MV-4-11 (cell line): ENCODE measurements around the gene C9.
"Not testable (repeated sequence)": the region's sequence is repeated elsewhere in the genome, so short reads cannot be mapped to it uniquely, and the experiment has no call there.

ENCODE experiments used
- DNase-seq: peaks from one replicate; lab custom pipeline; 2025; lab: John Stamatoyannopoulos, UW

Gene C9

DNA sequence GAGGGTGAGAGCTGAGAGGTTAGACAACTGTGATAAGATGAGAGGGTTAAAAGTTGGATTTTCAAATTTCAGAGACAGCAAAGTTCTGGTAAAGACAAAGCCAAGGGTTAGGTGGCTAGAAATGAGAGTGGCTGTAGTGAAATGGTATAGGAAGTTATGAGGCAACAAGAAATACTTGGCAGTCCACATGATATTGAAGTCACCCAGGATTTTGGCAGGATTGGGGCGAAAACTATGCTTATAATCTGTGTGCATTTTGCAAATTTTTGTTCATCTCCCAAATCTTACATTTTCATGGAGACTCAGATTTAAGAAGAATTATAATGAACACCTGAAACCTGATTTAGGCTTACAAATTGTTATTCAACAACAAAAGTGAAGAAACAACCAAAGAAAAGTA, 35.6 kb downstream of the C9 start:
- DNase-seq = no peak

DNA sequence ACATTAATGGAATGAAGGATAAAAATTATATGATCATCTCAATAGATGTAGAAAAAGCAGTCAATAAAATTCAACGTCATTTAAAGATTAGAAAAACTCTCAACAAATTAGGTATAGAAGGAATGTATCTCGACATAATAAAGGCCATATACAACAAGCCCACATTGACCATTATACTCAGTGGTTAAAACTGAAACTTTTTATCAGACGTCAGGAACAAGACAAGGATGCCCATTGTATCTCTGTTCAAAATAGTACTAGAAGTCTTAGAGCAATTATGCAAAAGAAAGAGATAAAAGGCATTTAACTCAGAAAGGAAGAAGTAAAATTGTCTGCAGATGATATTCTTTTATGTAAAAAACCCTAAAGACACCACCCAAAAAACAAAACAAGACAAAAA, 40.8 kb downstream of the C9 start:
- DNase-seq = no peak

DNA sequence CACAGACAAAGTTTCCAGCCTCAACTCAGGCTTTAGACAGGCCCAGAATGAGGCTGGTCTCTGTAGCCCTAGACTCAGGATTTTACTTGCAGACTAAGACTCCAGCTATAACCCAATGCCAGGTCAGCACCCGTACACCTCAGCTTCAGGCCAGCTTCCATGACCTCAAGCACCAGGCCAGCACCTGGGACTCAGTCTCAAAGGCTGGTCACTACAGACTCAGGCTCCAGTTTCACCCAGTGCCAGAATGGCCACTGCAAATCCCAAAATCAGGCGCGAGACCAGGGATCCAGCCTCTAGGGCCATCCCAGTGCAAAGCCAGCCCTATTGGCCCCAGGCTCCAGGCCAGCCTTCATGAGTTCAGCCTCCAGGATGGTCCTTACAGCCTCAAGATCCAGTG, 44.9 kb downstream of the C9 start:
- no peak for DNase-seq

DNA sequence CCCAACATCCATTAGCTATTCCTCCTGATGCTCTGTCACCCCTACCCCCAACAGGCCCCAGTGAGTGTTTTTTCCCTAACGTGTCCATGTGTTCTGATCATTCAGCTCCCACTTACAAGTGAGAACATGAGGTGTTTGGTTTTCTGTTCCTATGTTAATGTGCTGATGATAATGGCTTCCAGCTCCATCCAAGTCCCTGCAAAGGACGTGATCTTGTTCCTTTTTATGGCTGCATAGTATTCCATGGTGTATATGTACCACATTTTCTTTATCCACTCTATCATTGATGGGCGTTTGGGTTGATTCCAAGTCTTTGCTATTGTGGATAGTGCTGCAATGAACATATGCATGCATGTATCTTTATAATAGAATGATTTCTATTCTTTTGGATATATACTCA, 47.8 kb downstream of the C9 start:
- DNase-seq = not testable (repeated sequence)

DNA sequence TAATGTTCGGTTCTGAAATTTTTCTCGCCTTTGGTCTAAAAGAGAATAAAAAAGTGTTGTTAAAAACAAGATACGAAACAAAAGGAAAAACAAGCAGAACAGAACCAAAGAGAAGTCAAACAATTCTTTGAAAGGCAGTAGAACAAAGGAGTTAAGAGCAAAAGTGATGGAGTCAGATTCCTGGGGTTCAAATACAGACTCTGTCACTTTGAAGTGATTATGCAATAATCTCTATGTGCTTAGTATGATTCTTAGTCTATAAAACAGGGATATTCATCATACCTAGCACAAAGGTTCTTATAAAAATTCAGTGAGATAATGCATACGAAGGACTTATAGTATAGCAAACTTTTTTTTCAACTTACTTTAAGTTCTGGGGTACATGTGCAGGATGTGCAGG, 48.3 kb downstream of the C9 start:
- no peak for DNase-seq

DNA sequence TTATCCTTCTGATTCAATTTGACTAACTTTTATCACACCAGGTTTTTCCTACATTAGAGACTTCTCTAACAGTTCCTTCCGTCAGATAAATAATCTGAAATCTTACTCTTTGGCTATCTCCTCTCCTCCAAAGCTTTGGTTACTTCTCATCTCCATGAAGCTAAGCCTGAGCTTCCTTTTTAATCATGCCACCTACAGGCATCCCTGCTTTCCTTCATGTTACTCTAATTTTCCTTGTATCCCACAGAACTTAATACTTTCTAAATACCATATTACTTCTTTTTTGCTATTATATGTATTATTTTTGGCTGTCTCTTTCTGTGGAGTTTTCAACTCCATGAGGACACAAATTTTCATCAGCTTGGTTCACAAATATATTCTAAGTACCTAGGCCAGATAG, 49.7 kb downstream of the C9 start:
- DNase-seq = no peak

DNA sequence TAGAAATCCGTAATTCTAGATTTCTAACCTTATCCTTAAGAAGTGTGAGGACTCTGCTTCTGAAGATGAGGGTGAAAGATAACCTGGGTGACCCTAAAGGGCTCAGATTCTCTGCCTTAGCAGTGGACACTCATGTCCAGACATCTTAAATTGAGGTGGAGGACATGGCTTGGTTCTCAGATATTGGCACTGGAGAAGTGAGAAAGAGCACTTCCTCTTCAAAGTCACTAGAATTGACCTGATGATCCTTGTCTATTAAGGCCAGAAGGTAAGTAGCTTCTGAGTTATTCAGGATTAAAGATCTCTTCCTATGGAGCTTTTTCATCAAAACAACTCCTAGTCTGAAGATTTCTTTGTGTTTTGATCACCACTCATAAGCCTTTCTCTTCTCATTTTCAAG, 54.8 kb downstream of the C9 start:
- peak; percentile 16 for DNase-seq

DNA sequence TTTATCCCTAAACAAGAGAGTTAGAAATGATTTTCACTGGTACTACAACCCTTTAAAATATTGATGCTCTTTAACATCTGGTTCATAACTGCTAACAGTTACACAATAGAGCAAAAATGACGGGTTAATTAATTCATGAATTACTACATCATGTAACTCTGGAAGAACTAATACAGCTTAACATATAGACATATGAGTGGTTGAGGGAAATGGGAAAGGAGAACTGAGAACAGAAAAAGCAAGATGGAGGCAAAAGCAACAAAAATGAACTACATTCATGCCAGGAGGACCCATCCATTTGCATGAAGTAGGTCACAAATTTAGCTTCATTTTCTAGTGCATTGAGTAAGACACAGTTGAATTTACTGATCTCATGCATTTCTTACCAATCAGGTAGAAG, 61.8 kb downstream of the C9 start:
- peak; percentile 79 for DNase-seq

DNA sequence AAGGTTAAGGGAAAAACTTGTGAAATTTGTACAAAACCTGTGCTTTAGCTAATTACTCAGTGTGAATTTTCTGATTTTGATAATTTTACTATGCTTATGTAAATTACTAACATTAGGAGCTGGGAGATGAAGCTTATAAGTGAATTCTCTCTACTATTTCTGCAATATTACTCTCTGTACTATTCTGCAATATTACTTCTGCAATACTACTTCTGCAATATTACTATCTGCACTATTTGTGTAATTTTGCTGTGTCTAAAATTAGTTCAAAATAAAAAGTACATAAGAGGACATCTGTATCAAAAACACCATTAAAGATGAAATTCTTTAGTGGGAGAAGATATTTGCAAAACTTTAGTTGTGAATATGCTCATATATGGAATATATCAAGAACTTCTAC, 62.9 kb downstream of the C9 start:
- DNase-seq = no peak

DNA sequence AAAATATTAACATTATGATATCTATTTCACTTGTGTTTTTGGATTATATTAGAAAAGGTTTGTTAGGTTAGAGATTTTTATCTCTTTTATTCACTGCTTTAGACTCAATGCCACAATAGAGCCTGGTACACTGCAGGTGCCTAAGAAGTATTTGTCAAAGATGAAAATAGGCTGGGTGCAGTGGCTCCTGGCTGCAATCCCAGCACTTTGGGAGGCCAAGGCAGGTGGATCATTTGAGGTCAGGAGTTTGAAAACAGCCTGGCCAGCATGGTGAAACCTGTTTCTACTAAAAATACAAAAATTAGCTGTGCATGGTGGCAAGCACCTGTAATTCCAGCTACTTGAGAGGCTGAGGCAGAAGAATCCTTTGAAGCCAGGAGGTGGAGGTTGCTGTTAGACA, 64.3 kb downstream of the C9 start:
- no peak for DNase-seq

DNA sequence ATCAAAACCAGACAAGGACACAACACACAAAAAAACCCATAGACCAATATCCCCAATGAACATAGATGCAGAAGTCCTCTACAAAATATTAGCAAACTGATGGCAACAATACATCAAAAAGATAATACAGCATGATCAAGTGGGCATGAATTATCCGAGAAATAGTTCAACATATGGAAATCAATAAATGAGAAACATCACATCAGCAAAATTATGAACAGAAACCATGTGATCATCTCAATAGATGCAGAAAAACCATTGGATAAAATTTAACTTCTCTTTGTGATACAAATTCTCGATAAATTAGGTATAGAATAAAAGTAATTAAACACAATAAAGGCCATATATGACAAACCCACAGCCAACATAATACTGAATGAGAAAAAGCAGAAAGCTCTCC, 69.6 kb downstream of the C9 start:
- DNase-seq = no peak

DNA sequence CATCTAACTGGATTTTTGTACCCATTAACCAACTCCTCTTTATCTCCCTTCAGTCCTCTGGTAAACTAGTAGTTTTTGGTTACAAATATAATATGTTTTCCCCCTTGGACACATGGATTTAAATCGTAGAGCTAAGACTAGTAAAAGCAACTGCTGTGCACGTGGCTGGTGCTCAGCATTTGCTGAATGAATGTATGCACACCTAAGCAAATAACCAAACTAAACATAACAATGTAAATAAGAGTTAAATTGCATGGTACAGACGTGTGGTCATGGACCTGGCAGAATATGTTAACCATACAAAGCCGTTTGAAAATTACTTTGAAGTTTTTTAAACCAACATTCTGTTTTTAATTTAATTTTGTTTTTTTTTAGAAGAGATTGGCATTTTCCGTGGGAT, 79.7 kb downstream of the C9 start:
- DNase-seq = no peak

DNA sequence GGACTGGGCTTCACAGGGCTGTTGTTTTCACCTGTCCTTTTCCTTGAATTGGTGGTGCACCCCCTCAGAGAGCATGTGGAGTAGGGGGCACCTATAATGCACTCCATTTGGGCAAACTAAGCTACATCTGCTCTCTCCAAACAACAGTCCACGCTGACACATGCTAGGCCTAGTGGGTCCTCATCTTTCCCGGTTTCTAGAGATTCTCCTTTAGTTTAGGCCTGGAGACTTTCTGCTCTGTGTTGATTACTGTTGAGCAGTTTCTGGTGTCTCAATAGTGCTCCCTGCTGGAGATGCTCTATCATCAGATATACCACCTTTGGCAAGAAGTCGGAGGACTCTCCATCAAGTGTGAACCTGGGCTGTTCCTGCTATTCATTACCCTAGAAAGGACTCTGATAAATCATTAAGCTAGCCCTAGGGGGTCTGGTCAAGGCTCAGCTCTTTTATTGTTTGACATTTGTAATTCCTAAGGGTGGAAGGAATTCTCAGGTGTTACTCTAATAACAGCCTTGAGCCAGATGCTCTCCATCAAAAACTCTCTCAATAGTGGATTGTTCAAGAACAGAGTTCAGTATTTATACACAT, 81.0 kb downstream of the C9 start:
- DNase-seq = peak; percentile 67

DNA sequence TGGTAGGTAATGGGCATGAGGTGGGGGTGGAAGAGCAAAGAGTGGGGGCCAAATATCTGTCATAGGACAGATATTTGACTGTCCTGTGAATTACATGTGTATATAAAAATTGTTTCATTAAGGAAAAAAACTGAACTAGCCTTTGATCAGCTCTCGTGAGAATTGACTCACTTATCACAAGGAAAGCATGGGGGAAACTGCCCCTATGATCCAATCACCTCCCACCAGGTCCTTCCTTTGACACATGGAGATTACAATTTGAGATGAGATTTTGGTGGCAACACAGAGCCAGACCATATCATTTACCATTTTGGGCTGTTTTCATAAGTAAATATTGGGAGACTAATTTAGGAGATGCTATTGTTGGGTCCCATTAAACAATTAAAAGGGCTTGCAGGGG, 81.7 kb downstream of the C9 start:
- DNase-seq = no peak

DNA sequence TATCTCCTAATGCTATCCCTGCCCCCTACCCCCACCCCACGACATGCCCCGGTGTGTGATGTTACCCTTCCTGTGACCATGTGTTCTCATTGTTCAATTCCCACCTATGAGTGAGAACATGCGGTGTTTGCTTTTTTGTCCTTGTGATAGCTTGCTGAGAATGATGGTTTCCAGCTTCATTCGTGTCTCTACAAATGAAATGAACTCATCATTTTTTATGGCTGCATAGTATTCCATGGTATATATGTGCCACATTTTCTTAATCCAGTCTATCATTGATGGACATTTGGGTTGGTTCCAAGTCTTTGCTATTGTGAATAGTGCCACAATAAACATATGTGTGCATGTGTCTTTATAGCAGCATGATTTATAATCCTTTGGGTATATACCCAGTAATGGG, 88.4 kb downstream of the C9 start:
- DNase-seq = not testable (repeated sequence)

DNA sequence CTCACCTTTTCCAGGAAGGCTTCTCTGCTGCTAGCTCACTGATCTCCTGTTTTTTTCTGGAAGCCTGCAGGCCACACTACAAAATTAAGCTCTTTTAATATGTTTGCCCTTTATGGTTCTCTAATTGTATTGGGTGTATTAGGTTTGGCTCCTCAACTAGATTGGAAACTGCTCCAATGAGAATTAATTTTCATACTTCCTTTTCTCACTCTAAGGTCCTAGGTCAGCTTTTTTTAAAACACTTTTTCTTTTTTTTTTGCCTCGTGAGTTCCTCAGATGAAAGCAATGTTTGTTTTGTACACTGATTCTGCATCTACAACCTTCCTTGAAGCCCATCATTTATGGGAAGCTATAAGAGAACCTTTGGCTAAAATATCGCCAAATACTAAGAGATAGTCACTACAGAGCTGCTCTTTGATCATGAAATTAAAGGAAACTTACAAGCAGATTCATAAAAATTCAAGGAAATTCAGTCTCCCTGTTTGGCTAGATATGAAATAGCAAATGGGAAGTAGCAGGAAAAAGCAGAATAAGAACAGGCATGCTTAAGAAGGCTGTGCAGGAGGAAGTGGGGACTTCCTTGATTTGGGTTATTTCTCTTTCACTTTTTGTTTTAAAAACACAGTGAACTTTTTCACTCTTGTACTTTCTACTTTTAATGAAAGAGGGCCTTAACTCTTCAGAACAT, 89.8 kb downstream of the C9 start:
- DNase-seq = peak; percentile 77

DNA sequence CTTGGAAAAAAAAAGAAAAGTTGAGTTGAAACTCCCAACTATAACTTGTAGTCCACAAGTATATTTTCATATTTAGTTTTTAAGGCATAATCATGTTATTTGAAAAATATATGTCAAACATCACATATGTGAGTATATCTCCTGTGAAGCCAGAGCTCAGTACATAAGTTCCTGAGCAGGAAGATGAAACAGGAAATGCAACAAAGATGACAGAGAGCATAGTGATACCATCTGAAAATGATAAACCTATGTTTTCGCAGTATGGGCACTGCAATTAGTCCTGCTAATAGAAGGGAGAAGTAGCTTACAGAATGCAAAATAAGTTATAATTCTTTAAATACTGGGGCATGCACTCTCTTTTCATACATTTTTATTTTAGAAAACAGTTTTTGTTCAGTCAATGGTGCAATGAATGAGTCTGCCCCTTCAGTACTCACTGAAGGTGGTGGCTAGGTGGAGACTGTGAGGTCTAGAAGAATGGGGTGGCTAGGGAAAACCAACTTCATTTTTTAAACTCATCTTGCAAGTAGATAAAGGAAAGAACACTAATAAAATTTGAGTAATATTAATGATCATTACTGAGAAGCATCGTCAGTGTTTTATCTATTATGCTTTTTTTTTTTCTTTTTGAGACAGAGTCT, 90.9 kb downstream of the C9 start:
- peak; percentile 18 for DNase-seq

DNA sequence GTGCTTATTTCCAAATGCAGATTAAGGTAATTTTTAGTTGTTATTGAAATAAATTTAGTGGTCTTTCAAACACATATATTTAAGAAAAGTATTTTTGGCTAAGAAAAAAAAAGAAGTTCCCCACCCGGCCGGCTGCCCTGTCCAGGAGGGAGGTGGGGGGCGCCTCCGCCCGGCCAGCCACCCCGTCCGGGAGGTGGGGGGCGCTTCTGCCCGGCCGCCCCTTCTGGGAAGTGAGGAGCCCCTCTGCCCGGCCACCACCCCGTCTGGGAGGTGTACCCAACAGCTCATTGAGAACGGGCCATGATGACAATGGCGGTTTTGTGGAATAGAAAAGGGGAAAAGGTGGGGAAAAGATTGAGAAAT, 91.4 kb downstream of the C9 start:
- not testable (repeated sequence) for DNase-seq

DNA sequence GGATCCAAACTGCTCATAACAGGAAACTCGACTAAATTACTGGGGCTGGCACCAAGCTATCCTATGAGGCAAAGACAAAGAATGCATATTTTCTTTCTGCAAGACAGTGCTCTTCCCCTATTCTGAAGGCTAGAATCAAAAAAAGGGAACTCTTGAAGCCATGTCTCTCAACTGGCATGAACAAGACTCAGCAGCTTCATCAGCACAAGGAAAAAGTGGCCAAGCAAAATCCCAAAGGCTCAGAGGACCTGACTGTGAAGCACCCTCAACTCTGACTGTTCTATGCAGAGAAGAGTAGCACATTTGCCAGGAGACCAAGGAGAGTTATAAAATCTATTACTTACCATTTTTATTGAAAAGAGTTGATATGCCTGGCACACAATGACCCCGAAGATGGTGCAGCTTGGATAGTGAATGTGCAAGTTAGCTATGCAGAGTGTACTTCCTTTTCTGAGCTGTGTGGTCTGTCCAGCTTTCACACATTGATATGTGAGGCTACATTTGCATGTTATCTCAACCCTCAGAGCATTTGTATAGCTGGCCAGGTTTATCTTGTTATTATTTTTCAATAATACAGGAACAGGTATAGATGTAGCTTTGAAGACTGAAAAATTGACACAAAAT, 94.0 kb downstream of the C9 start:
- peak; percentile 83 for DNase-seq

DNA sequence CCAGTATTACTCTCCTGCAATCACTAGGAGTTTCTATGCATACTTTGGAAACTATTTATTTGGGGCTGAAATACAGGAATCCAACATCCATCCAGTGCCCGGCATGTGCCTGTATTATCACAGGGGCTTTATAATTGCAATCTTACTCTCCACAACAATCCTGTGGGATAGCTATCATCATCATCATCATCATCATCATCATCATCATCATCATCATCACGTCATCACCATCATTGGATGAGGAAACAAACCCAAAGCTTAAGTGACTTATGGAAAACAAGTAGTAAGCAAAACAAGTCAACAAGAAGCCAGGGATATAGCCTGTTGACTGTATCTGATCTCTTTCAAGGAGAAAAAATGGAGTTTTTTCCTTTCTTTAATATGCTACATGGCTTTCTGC, 97.1 kb downstream of the C9 start:
- DNase-seq = no peak

DNA sequence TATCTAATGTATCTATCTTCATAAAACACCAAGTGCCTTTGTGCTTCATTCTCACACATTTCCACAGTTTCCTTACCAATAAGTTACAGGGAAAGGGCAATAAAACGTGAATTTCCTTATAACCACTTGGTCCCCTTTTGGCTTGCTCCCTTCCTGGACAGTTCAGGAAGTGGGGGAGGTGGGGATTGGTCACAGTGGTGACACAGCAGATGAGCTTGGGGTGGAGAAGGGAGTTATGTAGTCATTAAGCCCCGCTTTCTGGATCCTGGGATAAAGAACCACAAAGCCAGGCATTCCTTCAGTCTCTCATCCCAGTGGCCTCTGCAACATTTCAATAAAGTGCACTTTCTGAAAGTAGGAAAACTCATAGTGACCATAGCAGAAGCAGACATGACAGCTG, 97.9 kb downstream of the C9 start:
- DNase-seq = peak; percentile 7

DNA sequence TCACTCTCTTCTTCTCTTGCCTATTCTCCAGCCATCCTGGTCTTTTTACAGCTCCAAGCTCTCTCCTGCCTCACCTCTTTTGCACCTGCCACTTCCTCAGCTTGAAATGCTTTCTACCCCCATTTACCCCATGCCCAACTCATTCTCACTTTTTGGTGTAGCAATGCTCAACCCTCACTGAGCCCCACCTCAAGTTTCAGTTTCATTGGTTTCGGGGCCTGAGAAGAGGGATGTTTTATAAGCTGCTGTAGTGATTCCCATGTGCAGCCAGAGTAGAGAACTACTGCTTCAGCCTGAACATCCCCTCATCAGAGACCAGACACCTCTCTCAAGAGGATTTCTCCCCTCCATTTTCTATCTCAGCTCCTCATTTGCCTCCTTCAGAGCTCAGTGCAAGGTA, 99.8 kb downstream of the C9 start:
- DNase-seq = peak; percentile 32

DNA sequence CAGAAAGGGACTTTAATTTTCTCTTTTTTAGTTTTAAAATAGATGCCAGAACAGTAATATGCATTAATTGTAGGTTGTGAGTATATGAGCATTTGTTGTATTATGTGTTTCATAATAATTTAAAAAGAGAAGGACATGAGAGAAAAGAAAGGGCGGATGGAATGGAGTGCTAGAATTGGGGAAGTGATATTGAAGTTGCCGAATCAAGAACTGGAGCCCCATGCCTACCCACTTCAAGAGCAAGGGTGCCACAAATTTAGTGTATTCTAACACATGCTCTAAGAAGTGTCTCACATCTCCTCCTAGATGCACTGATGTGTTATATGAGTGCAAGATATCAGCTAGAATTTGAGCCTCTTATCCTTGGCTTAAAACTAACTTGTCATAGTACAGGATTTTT, 101.3 kb downstream of the C9 start:
- peak; percentile 85 for DNase-seq
